Naive thymus-derived CD4-positive, alpha-beta T cell (primary cell): ENCODE data around the gene INPP5E. TPM values are rescaled to one million over a fixed set of nuclear protein-coding genes. Genes with fewer than 3 reads are reported as not detected.

Experiments
- ATAC-seq: fragments of 150-1000 bp; cut with Tn5 transposase; 2 replicates; pipeline ENCODE4 v1.10.0; 2021; ENCODE audit warnings: mild to moderate bottlenecking, moderate library complexity
- CTCF ChIA-PET: fragments of 350-600 bp; sonication (Branson Sonifier 250); formaldehyde crosslinking; loops from one replicate; lab custom pipeline; 2021; ENCODE audit warnings: antibody characterized with exemption; lab: Charles Lee
- POLR2A ChIA-PET: fragments of 350-600 bp; sonication (Branson Sonifier 250); formaldehyde crosslinking; loops from one replicate; lab custom pipeline; 2021; ENCODE audit warnings: antibody characterized with exemption, inconsistent platforms; lab: Charles Lee
- DNase-seq, 9 donors: peaks; one replicate each; pipeline versions ENCODE4 v3.0.0 to v3.0.0-alpha.2; 2020 to 2022; ENCODE audit warnings: mixed read lengths in 1 of 9
- H3K27ac ChIP-seq: one replicate; pipeline ENCODE4 v1.7.0; 2013; ENCODE audit warnings: mild to moderate bottlenecking, low read depth, low read length, moderate library complexity
- H3K27me3 ChIP-seq, 2 donors: one replicate each; pipeline ENCODE4 v1.7.0; 2013; ENCODE audit warnings: low read length in 2 of 2, mild to moderate bottlenecking in 2 of 2, moderate library complexity in 2 of 2; ENCODE audit not compliant: control insufficient read depth in 2 of 2, insufficient read depth in 2 of 2
- H3K36me3 ChIP-seq, 3 experiments: 1 replicate in 2 of 3; 2 replicates in 1 of 3; pipeline ENCODE4 v1.7.0; 2013; ENCODE audit warnings: low read length in 3 of 3, mild to moderate bottlenecking in 3 of 3, moderate library complexity in 1 of 3; ENCODE audit not compliant: insufficient read depth in 3 of 3, control insufficient read depth in 2 of 3
- H3K4me1 ChIP-seq, 2 donors: one replicate each; pipeline ENCODE4 v1.7.0; 2013; ENCODE audit warnings: low read length in 2 of 2, mild to moderate bottlenecking in 2 of 2, moderate library complexity in 1 of 2; ENCODE audit not compliant: control insufficient read depth in 2 of 2, insufficient read depth in 2 of 2
- H3K4me3 ChIP-seq: 2 replicates; pipeline ENCODE4 v1.7.0; 2013; ENCODE audit warnings: mild to moderate bottlenecking, low read length
- H3K9me3 ChIP-seq, 3 experiments: 1 replicate in 2 of 3; 2 replicates in 1 of 3; pipeline ENCODE4 v1.7.0; 2013; ENCODE audit warnings: low read length in 3 of 3; ENCODE audit not compliant: control insufficient read depth in 2 of 3
- H3K27ac Mint-ChIP-seq, 9 donors: one replicate each; pipeline ENCODE4 v1.8.0; 2020 to 2022; ENCODE audit warnings: mixed read lengths in 9 of 9, mild to moderate bottlenecking in 8 of 9, moderate library complexity in 5 of 9, inconsistent platforms in 2 of 9
- H3K27me3 Mint-ChIP-seq, 5 donors: one replicate each; pipeline ENCODE4 v1.8.0; 2021 to 2022; ENCODE audit warnings: mixed read lengths in 5 of 5, mild to moderate bottlenecking in 1 of 5
- H3K36me3 Mint-ChIP-seq, 5 donors: one replicate each; pipeline ENCODE4 v1.8.0; 2020 to 2022; ENCODE audit warnings: mixed read lengths in 5 of 5, mild to moderate bottlenecking in 3 of 5, inconsistent platforms in 1 of 5
- H3K4me1 Mint-ChIP-seq, 7 donors: one replicate each; pipeline ENCODE4 v1.8.0; 2020 to 2022; ENCODE audit warnings: mixed read lengths in 7 of 7, mild to moderate bottlenecking in 3 of 7, inconsistent platforms in 1 of 7
- H3K4me3 Mint-ChIP-seq, 10 donors: one replicate each; pipeline ENCODE4 v1.8.0; 2020 to 2022; ENCODE audit warnings: mild to moderate bottlenecking in 10 of 10, mixed read lengths in 10 of 10, moderate library complexity in 6 of 10, inconsistent platforms in 2 of 10
- H3K9me3 Mint-ChIP-seq, 11 donors: one replicate each; pipeline ENCODE4 v1.8.0; 2020 to 2022; ENCODE audit warnings: mixed read lengths in 11 of 11, mild to moderate bottlenecking in 4 of 11, inconsistent platforms in 1 of 11, moderate library complexity in 1 of 11
- intact Hi-C, 2 donors: fragments of 100-400 bp; cut with micrococcal nuclease; formaldehyde crosslinking; loops; one replicate each; pipeline ENCODE4 v1.15.1; 2023
- polyA plus RNA-seq, 2 donors: library from polyadenylated mRNA; unstranded; fragments of 300-500 nt; fragmentation: Illumina TruSeq; gene quantifications; one replicate each; pipeline ENCODE4 v1.2.3, GENCODE V29; 2021
- total RNA-seq, 6 experiments: library from RNA in 5 of 6; stranded (reverse) in 5 of 6; gene quantifications; 1 replicate in 5 of 6; 2 replicates in 1 of 6; pipeline ENCODE4 v1.2.3 and lab custom pipeline; 2021 to 2026

INPP5E gene
- total and polyA plus RNA-seq, 7 experiments from 2014 or later, result 2.3 to 23.8 (median 17.9) TPM

- POLR2A ChIA-PET, result no interaction called here
- H3K27me3 ChIP-seq, result no peaks in the 10 kb centered on the region
- CTCF ChIA-PET, result no interaction called here
- H3K36me3 Mint-ChIP-seq, result peaks cover 0 to 3% (median under 1%) of the 10 kb centered on the region in 5 donors
- no peak for ATAC-seq
- H3K4me1 Mint-ChIP-seq, result peaks cover 20 to 28% (median 26%) of the 10 kb centered on the region in 7 donors
- no peak overlapping the region for H3K4me3 ChIP-seq
- H3K4me3 Mint-ChIP-seq, result peak overlapping the region; percentile 79 to 90 (median 85)
- no peaks in the 10 kb centered on the region for H3K9me3 ChIP-seq
- H3K9me3 Mint-ChIP-seq, result no peaks in the 10 kb centered on the region
- no peak for DNase-seq
- H3K4me1 ChIP-seq, result peaks cover 21% of the 10 kb centered on the region in 2 donors
- no peak overlapping the region for H3K27ac ChIP-seq
- H3K27me3 Mint-ChIP-seq, result no peaks in the 10 kb centered on the region
- H3K27ac Mint-ChIP-seq, result peak overlapping the region in 5 of 9 donors; percentile 24 to 76 (median 45)
- H3K36me3 ChIP-seq, result peaks cover 0 to 43% (median 0%) of the 10 kb centered on the region in 3 experiments
- intact Hi-C loops, result no loop called here
Measured at GRCh38 chr9:136437430-136437829, 2.2 kb downstream of the INPP5E start.

DNA sequence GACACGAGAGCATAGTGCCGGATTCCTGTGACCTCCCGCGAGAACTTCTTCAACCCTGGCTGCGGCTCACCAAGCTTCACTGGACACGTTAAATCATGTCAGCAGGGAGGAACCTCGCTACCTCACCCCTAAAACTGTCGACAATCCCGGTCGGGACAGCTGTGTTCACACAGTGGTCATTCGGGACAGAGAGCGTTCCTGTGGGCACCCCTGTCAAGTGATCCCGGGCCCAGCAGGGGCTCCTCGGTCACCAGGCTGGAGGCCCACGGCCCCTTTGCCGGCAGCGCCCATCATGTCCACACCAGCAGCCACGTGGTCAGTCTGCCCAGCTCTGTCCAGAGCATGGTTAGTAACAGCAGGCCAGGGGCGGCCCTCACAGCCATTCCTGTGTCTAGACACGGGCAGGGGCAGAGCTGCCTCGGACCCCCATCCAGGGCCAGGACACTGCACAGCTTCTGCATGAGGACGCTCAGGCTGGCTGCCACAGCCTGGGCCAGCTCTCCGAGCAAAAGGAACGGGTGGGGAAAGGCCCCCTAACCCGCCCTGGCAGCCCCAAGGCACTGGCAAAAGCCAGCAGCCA, 3.5 kb downstream of the INPP5E start:
- intact Hi-C loops, result no loop called here
- Mint-ChIP-seq H3K27ac (peak overlapping the region in 3 of 9 donors; percentile 57 to 82 (median 57)), H3K9me3 (no peaks in the 10 kb centered on the region), H3K27me3 (no peaks in the 10 kb centered on the region), H3K4me1 (peaks cover 20 to 28% (median 26%) of the 10 kb centered on the region in 7 donors), H3K36me3 (peaks cover 0 to 3% (median 0%) of the 10 kb centered on the region in 5 donors), H3K4me3 (peak overlapping the region in 9 of 10 donors; percentile 34 to 90 (median 85))
- DNase-seq, result no peak
- Histone ChIP-seq H3K27ac (no peak overlapping the region), H3K4me1 (peaks cover 21% of the 10 kb centered on the region in 2 donors), H3K36me3 (peaks cover 0 to 34% (median 0%) of the 10 kb centered on the region in 3 experiments), H3K4me3 (no peak overlapping the region), H3K9me3 (no peaks in the 10 kb centered on the region), H3K27me3 (no peaks in the 10 kb centered on the region)
- no peak for ATAC-seq
- CTCF ChIA-PET, result no interaction called here
- POLR2A ChIA-PET, result interaction anchor here (1.2 kb wide), 1 partner anchor 10 kb away, joined by 3 read pairs; no protein-coding TSS in a partner anchor

GRCh38 chr9:136434580-136435169, 5.0 kb downstream of the INPP5E start:
- DNase-seq (no peak), ATAC-seq (no peak)
- Histone ChIP-seq H3K4me3 (no peak overlapping the region), H3K4me1 (peaks cover 15% of the 10 kb centered on the region in 2 donors), H3K36me3 (peaks cover 0 to 41% (median under 1%) of the 10 kb centered on the region in 3 experiments), H3K27ac (no peak overlapping the region), H3K9me3 (no peaks in the 10 kb centered on the region), H3K27me3 (no peaks in the 10 kb centered on the region)
- POLR2A ChIA-PET, result interaction anchor here (1.2 kb wide), 1 partner anchor 11 kb away, joined by 3 read pairs; no protein-coding TSS in a partner anchor
- Mint-ChIP-seq H3K9me3 (no peaks in the 10 kb centered on the region), H3K27me3 (no peaks in the 10 kb centered on the region), H3K36me3 (peaks cover 0 to 3% (median 0%) of the 10 kb centered on the region in 5 donors), H3K4me1 (peaks cover 20 to 28% (median 24%) of the 10 kb centered on the region in 7 donors), H3K4me3 (no peak overlapping the region), H3K27ac (no peak overlapping the region)
- CTCF ChIA-PET, result interaction anchor here (0.6 kb wide), 1 partner anchor 20 kb away, joined by 3 read pairs; no protein-coding TSS in a partner anchor
- intact Hi-C loops, result no loop called here

DNA sequence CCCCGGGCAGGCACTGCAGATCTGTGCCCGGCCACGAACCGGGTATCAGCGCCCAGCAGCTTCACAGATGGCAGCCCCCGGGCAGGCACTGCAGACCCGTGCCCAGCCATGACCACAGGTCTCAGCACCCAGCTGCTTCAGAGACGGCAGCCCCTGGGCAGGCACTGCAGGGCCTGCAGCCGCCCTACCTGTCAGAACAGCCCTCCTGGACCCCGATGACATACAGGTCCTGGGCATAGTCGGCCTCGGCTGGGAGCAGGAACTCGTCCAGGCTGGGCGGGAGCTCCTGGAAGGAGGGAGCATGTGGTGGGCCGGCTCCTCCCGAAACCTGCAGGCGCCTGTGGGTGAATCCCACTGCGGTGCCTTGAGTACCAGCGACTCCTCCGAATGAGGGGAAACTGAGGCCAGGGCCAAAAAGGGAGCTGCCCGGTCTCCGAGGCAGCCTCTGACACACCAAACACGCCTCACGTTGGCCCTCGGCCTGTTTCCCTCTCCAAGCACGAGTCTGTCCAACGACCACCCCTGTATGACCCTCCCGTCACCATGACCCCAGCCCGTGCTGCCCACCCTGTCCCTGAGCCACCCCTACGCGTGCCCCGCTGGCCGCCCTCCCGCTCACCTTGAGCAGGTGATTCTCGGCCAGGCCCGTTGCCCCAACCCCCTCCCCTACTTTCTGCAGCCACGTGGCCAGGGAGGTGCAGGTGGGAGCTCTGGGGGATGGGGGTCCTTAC, 5.6 kb downstream of the INPP5E start:
- Mint-ChIP-seq H3K4me1 (peaks cover 20 to 28% (median 24%) of the 10 kb centered on the region in 7 donors), H3K36me3 (peaks cover 0 to 3% (median 0%) of the 10 kb centered on the region in 5 donors), H3K4me3 (no peak overlapping the region), H3K27me3 (no peaks in the 10 kb centered on the region), H3K9me3 (no peaks in the 10 kb centered on the region), H3K27ac (no peak overlapping the region)
- POLR2A ChIA-PET, result no interaction called here
- Histone ChIP-seq H3K36me3 (peaks cover 0 to 47% (median 4%) of the 10 kb centered on the region in 3 experiments), H3K27me3 (no peaks in the 10 kb centered on the region), H3K4me3 (no peak overlapping the region), H3K27ac (no peak overlapping the region), H3K4me1 (peaks cover 15% of the 10 kb centered on the region in 2 donors), H3K9me3 (no peaks in the 10 kb centered on the region)
- CTCF ChIA-PET, result no interaction called here
- DNase-seq, result no peak
- intact Hi-C loops, result no loop called here
- ATAC-seq, result no peak

GRCh38 chr9:136433043-136433715, 6.5 kb downstream of the INPP5E start:
- intact Hi-C loops, result no loop called here
- no peak overlapping the region for H3K4me3 ChIP-seq
- H3K27ac ChIP-seq, result no peak overlapping the region
- Mint-ChIP-seq H3K27ac (no peak overlapping the region), H3K4me1 (peaks cover 19 to 25% (median 21%) of the 10 kb centered on the region in 7 donors), H3K9me3 (no peaks in the 10 kb centered on the region), H3K36me3 (peaks cover 0 to 4% (median 0%) of the 10 kb centered on the region in 5 donors), H3K4me3 (no peak overlapping the region), H3K27me3 (no peaks in the 10 kb centered on the region)
- peaks cover 12 to 14% of the 10 kb centered on the region in 2 donors for H3K4me1 ChIP-seq
- no peaks in the 10 kb centered on the region for H3K9me3 ChIP-seq
- DNase-seq (no peak), ATAC-seq (no peak)
- CTCF ChIA-PET, result no interaction called here
- POLR2A ChIA-PET, result no interaction called here
- H3K36me3 ChIP-seq, result peaks cover 0 to 50% (median 4%) of the 10 kb centered on the region in 3 experiments
- H3K27me3 ChIP-seq, result no peaks in the 10 kb centered on the region

DNA sequence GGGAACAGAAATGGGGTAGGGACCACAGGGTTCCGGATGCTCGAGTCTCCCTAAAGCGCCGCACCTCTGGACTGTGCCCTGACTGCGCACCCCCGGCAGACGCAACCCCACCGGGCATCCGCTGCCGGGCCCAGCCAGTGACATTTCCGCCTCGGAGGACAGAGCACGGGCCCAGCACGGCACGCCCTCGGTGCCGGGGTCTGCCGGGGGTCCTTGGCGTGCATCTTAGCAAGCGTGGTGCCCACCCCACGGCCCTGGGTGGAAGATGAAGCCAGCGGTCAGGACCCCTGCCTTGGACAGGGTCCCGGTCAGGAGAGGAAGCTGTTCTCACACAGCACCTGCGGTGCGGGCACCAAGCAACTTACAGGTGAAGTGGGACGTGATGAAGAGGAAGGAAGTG, 7.1 kb downstream of the INPP5E start:
- Mint-ChIP-seq H3K4me1 (peaks cover 13 to 19% (median 16%) of the 10 kb centered on the region in 7 donors), H3K4me3 (no peak overlapping the region), H3K9me3 (no peaks in the 10 kb centered on the region), H3K27me3 (no peaks in the 10 kb centered on the region), H3K27ac (no peak overlapping the region), H3K36me3 (peaks cover 0 to 2% (median 0%) of the 10 kb centered on the region in 5 donors)
- peaks cover 7 to 8% of the 10 kb centered on the region in 2 donors for H3K4me1 ChIP-seq
- H3K9me3 ChIP-seq, result no peaks in the 10 kb centered on the region
- intact Hi-C loops, result no loop called here
- DNase-seq (no peak), ATAC-seq (no peak)
- H3K36me3 ChIP-seq, result peaks cover 0 to 50% (median 4%) of the 10 kb centered on the region in 3 experiments
- H3K4me3 ChIP-seq, result no peak overlapping the region
- ChIA-PET CTCF (no interaction called here), POLR2A (no interaction called here)
- H3K27me3 ChIP-seq, result no peaks in the 10 kb centered on the region
- no peak overlapping the region for H3K27ac ChIP-seq
